GM12872 (cell line): ENCODE measurements around the gene MASP1.

Source experiments
- TF ChIP-seq, protein P1 (sequence below): IDR thresholded peaks from 3 replicates; pipeline ENCODE4 v1.5.1; 2011; ENCODE audit warnings: low read depth, mild to moderate bottlenecking, low read length, moderate library complexity; ENCODE audit not compliant: insufficient read depth

MASP1 gene

DNA sequence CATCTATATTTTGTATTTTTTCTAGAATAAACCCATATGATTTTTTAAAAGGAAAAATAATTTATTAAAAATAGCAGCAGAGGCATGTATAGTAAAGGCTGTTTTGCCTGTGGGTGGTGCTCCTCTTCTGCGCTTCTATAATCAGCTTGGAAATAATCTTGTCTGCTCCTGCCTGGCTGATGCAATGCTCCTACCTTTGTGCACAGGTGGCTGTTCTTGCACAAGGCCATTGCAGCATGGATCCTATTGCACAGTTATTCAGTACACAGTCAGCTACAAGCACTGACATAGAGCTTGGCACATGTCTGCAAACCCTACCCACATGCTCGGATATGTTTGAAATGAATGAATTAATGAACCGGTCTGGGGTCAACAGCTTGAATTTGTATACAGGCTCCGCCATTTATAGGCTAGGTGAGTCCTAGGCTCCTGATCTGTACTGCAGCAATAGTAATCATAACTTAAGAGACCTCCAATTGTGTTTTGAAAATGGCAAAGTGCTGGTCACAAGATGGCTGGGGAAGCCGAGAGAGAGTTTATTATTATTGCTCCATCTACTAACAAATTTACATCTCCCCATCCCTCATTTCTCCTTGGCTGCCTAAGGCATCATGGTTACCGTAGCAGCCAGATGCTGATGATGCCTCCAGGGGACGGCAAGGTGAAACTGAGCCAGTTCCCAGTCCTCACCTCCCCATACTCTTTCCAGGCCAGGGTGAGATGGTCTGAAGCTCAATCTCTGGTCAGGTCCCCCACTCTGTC lies 94.8 kb downstream of the MASP1 start:
- TF ChIP-seq, protein P1, sequence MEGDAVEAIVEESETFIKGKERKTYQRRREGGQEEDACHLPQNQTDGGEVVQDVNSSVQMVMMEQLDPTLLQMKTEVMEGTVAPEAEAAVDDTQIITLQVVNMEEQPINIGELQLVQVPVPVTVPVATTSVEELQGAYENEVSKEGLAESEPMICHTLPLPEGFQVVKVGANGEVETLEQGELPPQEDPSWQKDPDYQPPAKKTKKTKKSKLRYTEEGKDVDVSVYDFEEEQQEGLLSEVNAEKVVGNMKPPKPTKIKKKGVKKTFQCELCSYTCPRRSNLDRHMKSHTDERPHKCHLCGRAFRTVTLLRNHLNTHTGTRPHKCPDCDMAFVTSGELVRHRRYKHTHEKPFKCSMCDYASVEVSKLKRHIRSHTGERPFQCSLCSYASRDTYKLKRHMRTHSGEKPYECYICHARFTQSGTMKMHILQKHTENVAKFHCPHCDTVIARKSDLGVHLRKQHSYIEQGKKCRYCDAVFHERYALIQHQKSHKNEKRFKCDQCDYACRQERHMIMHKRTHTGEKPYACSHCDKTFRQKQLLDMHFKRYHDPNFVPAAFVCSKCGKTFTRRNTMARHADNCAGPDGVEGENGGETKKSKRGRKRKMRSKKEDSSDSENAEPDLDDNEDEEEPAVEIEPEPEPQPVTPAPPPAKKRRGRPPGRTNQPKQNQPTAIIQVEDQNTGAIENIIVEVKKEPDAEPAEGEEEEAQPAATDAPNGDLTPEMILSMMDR = no peak

DNA sequence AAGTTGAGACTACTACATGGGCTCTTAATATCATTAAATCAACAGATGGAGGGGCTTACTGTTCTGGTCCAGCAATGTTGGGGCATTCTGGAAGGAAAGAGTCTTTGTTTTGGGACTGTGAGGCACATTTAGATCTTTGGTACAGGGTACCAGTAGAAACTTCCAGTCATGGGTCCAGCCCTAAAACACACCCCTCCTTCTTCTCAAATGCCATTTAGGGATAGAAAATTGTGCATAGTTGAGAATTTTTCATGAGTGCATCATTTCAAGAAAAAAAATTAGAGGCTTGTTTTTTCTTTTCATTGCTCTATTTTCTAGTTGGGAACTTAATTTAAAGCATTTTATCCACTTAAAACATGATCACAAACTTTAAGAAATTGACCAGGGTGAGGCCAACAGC lies 98.4 kb downstream of the MASP1 start:
- TF ChIP-seq, protein P1 = no peak

DNA sequence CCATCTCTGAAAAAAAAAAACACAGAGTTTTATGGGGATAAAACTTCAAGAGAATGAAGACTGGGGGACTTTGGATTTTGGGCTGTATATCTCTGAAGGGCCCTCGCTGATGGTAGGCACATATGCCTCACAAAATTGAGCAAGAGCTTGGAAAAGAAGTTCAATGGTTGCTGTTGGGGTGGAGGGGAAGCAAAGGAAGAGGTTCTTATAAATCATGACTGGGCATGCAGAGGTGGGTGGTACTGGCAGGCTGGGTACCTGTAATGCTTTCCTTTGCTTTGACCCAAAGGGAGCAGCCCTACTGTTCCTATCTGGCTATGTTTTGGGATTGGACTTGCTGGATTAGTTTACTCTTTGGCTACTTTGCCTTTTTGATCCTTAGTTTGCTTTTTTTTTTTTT lies 100.3 kb downstream of the MASP1 start:
- TF ChIP-seq, protein P1 = no peak

DNA sequence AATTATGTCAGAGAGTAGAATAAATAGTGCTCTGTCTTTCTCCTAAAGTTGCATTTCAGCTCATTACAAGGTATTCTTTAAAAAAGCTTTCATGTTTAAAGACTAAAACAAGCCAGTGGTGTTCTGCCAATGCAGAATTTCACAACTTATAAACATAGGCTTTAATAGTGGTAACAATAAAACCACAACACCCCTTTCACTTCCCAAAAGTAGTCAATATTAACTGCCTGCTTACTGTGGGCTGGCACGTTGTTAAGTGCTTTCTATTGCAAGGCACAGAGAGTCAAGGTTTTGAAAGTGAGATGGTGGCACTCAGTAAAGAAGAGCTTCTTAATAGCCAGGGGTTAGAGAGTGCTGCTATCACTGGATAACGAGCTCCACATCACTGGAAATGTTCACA lies 102.6 kb downstream of the MASP1 start:
- TF ChIP-seq, protein P1 = no peak

DNA sequence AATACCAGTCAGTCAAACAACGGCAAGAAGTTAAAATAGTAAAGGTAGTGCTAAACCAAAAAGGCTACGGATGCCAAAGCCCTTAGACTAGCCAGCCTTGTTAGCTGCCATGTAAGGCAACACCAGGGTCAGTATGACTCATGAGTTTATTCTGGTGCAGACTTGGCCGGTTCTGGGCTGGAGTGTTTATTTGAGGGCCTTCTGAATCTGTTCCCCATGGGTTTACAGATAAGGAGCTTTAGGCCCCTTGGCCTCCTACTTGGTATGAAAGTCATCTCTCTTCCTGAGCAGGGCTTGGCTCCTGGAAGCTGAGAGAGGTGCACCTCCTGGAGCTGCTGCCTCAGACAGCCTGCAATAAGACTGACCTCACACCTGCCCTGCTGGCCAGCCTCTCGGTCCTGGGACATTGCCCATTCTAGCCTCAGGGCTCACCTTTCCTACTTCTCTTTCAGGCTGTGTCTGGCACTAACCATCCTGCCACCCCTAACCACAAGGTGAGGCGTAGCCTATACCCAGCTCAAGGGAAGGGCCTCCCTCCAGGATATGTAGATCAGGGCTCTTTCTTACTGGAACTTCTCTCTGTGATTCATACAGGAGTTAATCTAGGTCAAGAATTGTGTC lies 104.6 kb downstream of the MASP1 start:
- TF ChIP-seq, protein P1 = no peak

DNA sequence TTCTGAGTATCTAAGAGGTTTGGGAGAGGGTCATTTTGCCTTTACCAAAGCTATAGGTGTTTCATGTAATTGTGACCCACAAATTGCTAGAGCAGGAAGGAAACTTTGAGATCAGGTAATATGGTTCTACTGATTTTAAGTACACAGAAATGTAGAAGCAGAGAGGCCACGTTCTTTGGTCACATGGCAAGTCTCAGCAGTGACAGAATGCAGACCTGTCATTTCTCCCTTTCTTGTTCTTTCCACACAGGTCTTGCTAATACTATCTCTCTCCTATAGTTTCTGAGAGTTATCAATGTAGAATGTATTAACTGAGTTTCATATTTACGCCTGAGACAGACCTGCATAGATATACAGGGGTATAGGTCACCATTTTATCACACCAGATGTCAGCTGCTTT lies 105.2 kb downstream of the MASP1 start:
- TF ChIP-seq, protein P1 = no peak

DNA sequence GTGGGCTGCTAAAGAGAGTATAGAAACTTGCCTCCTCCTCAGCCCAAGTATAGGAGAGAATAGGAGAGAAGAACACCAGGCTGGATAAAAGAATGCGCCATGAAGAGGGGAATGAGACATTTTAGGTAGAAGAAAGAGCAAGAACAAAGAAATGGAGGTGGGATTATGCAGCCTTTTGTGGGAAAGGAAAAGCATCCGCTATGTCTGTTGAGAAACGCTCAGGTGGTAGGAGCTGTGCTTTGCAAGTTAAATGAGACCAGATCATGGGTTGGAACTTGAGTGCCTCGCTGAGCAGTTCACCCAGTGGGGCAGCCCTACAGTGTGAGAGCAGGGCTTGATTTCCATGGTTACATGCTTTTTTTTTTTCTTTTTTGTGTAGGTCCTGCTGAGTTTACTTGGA lies 105.8 kb downstream of the MASP1 start:
- TF ChIP-seq, protein P1 = no peak
